ENCODE measurements around the gene BAIAP2L2.
"Not testable (repeated sequence)": the region's sequence is repeated elsewhere in the genome, so short reads cannot be mapped to it uniquely, and the experiment has no call there.

The BAIAP2L2 gene

DNA sequence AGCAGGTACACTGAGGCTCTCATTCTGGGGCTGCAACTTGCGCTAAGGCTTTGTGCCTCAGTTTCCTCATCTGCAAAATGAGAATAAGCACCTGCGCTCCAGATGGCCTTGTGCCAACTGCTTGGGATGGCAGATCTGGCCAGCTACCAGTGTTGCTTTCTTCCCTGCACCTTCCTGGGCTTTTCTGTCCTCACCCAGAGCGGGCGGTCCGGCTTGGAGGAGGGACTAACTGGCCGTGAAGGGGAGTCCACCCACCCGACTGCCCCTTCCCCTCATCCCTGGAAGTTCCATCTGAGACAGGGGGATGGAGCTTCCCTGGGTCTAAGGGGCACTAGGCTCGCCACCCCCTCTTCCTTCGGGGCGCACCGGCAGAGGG, 30.0 kb downstream of the BAIAP2L2 start:
- DNase-seq: no peak

DNA sequence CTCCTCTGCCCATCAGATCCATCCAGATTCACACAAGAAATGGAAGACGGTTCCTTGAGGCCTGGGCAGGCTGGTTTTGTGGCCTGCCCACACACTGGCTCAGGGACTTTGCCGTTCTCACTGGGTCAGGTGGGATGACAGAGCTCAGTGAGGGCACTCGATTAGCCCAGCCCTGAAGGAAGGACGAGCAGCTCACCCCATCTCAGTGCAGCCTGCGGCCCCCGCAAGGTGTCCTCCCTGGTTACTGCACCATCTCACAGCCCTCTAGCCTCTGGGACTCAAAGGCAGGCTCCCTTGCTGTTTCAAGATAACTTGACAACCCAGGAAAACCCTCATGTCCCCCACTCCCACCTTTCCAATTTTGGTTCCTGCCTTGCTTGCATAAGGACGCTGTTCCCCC, 30.7 kb downstream of the BAIAP2L2 start:
- DNase-seq: no peak

- not testable (repeated sequence) for DNase-seq
Measured at GRCh38 chr22:38079208-38079607, 31.3 kb downstream of the BAIAP2L2 start.

DNA sequence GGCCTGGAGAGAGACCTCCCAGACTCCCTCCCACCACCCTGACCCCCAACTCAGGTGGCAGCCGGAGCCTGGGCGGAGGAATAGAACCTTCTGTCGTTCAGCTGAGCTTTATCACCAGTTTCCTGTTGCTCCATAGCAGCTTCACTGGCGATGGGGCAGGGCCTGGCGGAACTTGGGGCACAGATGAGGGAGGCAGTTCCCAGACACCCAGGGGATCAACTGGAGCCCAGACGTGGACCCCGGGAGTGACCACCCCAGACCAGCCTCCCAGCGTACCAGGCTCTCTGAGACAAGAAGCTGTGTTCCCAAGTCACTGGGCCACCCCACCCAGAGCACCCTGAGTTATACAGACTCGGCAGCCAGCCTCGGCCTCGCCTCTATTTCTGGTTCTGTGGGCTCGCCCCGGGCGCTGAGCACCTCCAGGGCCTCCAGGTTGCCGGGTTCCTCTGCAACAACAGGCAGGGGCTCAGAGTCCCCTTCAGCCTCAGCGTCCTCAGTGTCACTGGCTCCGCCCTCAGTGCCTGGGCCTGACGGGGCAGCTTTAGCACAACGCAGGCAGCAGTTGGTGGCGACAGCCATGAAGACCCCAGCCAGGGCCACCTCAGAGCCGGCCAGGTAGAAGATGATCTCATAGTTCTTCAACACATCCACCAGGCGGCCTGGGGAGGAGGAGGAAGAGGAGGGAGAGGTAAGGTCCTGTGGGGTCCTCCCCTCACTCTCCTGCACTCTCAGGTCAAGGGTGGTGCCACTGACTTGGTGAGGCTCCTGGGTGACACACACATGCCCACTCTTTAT, 32.2 kb downstream of the BAIAP2L2 start:
- DNase-seq: no peak

- DNase-seq: no peak
Measured at GRCh38 chr22:38077595-38077994, 32.9 kb downstream of the BAIAP2L2 start.

GRCh38 chr22:38077096-38077495, 33.4 kb downstream of the BAIAP2L2 start:
- no peak for DNase-seq

- DNase-seq: no peak
Measured at GRCh38 chr22:38075961-38076360, 34.5 kb downstream of the BAIAP2L2 start.

DNA sequence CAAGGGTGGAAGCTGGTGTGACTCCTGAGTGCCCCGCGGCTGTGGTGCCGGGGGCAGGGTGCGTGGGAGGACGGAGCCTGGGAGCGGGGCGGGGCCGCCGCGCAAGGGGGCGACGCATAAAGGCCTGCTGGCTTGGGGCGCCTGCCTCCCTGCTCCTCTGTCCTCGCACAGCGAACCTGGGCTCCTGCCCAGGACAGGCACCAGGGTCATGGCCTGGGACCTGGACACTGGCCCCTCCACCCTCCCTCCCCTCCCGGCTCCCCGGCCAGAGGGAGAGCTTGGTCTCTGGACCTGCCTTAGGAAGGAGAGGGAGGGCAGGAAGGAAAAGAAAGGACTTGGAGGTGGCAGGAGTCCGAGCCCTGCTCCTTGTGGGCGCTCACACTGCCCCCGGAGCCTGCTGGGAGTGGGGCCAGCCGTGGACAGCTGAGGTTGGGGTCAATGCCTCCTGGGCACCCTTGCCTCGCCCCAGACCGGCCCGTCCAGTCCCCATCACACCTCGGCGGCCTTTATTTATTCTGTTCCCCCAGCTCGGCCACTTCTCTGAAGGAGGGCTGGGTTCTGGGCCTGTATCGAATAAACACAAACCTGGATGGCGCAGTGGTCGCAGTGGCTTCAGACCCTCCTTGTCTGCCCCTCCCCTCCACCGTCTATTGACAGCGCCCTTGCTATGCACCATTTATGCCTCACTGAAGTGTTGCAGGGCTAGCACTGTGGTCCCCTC, 35.2 kb downstream of the BAIAP2L2 start:
- DNase-seq: no peak

GRCh38 chr22:38074181-38075104, 36.0 kb downstream of the BAIAP2L2 start:
- no peak for DNase-seq

DNA sequence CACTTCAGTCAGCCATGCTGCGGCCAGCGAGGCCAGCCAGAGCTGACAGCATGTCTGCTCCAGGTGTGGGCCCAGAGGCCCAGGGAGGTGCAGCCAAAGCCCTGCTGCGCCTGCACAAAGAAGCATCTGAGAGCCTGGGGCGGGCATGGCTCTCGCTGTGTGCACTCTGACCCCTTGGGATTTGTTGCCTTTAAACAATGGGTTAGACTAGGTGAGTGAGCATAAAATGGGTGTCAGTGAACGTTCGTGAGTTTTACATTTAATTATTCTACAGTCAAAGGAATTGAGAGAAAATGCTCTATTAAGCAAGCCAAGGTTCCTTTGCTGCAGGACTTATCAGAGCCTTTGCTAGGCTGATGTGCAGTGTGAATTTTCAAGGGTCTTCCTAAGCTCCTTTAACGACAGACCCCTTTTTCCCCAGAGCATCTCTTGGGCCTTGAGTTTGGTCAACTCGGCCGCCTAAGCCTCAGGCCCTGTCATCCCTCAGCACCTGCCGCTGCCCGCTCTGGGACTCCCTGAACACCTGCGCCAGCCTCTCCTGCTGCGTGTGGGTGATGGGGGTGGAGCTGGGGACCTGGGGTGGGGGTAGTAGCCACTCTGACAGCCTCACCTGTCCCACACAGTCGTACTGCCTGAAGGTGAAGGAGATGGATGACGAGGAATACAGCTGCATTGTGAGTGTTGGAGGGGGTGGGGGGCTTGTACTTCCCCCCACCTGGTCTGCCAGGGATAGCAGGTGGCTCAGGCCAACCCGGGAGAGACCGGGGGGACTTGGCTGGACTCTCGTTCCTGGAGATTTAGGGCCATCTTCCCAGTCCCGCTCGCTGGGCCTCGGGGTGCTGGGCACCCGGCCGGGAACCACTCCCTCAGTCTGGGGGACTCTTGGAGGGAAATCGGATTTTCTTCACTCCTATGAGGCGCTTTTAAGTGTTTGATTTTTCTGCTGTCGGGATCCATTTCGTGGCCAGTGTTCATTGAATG, 37.0 kb downstream of the BAIAP2L2 start:
- DNase-seq: no peak

- DNase-seq: no peak
Measured at GRCh38 chr22:38072322-38073149, 37.9 kb downstream of the BAIAP2L2 start.

DNA sequence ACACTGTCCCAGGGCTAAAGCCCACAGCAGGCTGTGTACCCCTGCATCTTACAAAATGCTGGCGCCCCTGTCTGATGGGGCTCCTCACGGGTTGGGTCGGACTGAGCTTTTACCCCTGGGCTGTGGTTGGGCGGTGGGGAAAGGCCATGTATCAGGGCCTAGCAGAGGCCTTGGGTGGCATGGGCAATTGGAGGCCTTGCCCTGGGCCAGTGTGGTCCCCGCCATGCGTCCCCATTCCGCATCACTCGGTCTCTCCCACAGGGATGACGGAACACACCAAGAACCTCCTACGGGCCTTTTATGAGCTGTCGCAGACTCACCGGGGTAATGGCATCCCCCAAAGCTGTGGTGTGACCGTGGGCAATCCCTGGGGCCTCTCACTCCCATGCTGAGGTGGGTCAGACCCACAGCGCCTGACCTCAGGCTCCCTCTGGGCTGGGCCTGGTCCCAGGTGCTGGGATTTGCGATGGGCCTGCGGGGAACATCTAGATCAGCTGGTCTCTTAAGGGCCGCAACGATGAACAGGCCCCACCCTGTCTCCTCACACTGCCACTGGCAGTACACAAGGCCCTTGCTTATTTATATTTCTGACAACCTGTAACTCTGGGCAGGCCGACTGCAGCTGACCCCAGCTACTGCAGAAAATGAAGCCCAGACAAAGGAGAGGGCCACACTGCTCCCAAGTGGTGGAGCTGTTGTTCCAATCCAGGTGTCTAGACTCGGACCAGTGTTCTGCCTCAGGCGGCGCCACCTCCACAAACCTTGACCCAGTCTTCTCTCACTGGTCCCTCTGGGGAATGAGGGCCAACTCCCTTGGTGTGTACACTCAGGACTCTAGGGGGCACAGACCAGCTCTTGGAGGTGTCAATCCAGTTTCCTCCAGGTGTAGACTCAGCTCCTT, 38.8 kb downstream of the BAIAP2L2 start:
- no peak for DNase-seq

DNA sequence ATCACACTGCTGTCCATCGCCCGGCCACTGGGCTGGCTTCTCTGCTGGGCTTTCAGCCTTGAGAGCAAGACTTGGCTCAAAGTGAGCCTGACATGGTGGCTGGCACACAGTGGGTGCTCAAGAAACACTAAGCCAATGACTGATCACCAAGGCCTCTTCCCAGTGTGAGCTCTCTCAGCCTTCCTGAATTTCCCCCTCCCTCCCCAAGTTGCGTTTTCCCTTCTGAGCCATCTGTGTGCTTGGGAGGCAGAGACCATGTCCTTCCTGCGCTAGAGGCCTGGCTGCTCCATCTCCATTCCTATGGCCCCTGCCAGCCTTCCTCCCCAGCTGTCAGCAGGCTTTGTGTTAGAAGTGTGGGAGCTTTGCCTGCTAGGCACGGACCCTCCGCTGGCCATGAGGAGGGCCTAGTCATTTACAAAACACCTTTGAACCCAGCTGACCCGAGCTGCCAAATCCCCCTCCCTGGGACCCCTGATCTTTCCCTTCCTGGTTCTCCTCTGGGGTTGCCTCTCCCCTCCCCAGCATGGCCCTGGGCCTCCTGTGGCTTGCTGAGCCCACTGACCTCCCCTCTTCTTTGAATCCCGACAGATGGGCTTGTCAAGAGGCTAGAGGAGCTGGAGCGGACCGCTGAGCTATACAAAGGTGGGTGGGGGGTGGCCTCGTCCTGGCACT, 40.1 kb downstream of the BAIAP2L2 start:
- no peak for DNase-seq

DNA sequence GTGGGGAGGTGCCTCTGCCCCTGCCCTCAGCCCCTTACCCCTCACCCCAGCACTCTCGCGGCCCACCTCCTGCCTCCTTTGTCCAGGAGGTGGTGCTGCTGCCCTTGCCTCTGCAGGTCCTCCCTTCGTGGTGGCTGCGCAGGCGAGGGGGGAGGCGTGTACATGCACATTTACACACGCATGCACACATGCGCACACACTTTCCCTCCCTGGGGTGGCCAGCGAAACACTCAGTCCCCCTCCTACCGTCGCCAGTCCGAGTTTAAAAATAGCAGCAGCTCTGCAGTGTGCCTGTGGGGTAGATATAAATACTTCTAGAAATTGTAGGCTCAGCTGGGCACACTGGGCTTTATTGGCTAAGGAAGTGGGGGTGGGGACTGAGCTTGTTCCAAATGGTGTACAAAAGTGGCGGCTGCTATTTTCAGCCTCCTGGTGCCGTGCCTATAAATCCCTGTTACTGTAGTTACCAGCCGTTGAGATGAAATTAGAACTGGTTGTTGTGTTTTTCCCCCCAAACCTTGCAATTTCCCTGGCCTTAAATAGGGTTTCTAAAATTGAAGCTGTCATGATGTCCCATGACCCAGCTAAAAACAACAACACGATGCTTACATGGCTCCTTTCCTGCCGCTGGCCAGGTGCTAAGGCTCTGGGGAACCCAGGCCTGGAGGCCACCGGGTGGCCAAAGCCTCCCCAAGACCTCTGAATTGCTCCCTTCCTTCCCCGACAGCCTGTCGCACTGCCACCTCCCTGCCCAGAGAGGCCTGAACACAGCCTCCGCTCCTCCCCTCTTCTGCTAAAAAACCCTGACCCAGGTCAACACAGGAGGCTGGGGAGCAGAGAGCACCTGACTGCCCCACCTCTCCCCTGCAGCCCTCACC, 40.9 kb downstream of the BAIAP2L2 start:
- DNase-seq: peak; percentile 80 to 85

GRCh38 chr22:38068641-38069371, 41.7 kb downstream of the BAIAP2L2 start:
- no peak for DNase-seq

- DNase-seq: no peak
Measured at GRCh38 chr22:38067761-38068360, 42.6 kb downstream of the BAIAP2L2 start.

- no peak for DNase-seq
Measured at GRCh38 chr22:38067028-38067415, 43.5 kb downstream of the BAIAP2L2 start.

All from hippocampal formation (tissue), 2 donors.